Left forelimb (tissue), 1 donor: ENCODE data around the gene P3H3.
A peak's percentile ranks its signal among the peaks of the same experiment; 100 is the strongest.

ENCODE experiments used
- DNase-seq: peaks from one replicate; pipeline ENCODE4 v3.0.0-alpha.2; 2018; ENCODE audit warnings: low spot score

Gene P3H3

GRCh38 chr12:6807170-6807569 lies 21.0 kb upstream of the P3H3 start:
- no peak for DNase-seq

- no peak for DNase-seq
Observed at GRCh38 chr12:6809056-6809455, 19.2 kb upstream of the P3H3 start.

- no peak for DNase-seq
Observed at GRCh38 chr12:6810758-6811157, 17.4 kb upstream of the P3H3 start.

- DNase-seq = no peak
Observed at GRCh38 chr12:6813363-6813762, 14.8 kb upstream of the P3H3 start.

- no peak for DNase-seq
Observed at GRCh38 chr12:6816598-6816997, 11.6 kb upstream of the P3H3 start.

GRCh38 chr12:6817098-6817497 lies 11.1 kb upstream of the P3H3 start:
- peak; percentile 37 for DNase-seq

GRCh38 chr12:6817662-6818157 lies 10.5 kb upstream of the P3H3 start:
- DNase-seq = no peak

GRCh38 chr12:6818222-6818621 lies 10.0 kb upstream of the P3H3 start:
- DNase-seq = no peak

GRCh38 chr12:6818645-6819044 lies 9.6 kb upstream of the P3H3 start:
- DNase-seq = no peak

- DNase-seq = peak; percentile 55
Observed at GRCh38 chr12:6819106-6820030, 8.8 kb upstream of the P3H3 start.

- DNase-seq = no peak
Observed at GRCh38 chr12:6820166-6820565, 8.0 kb upstream of the P3H3 start.

- DNase-seq = peak; percentile 89
Observed at GRCh38 chr12:6821591-6822425, 6.4 kb upstream of the P3H3 start, which contains the start of gene GPR162. GPR162 (plus strand) TSS chr12:6821821; CDS start chr12:6823899, 2,078 bp downstream.

GRCh38 chr12:6822426-6823135 lies 5.6 kb upstream of the P3H3 start:
- peak; percentile 60 for DNase-seq

- peak; percentile 63 for DNase-seq
Observed at GRCh38 chr12:6823182-6824084, 4.8 kb upstream of the P3H3 start.

GRCh38 chr12:6824085-6824775 lies 4.0 kb upstream of the P3H3 start:
- DNase-seq = peak; percentile 61

GRCh38 chr12:6824901-6825381 lies 3.3 kb upstream of the P3H3 start:
- DNase-seq = peak; percentile 55

GRCh38 chr12:6825398-6826124 lies 2.6 kb upstream of the P3H3 start:
- peak; percentile 93 for DNase-seq

- DNase-seq = no peak
Observed at GRCh38 chr12:6826125-6826733, 2.0 kb upstream of the P3H3 start.
